PC-3 (cell line): ENCODE measurements around the gene IL4I1. TPM values are rescaled to one million over a fixed set of nuclear protein-coding genes. Genes with fewer than 3 reads are reported as not detected.

ENCODE experiments used
- ATAC-seq: fragments of 200-7000 bp; cut with Tn5 transposase; 2 replicates; pipeline ENCODE4 v1.9.1; 2020; ENCODE audit warnings: mild to moderate bottlenecking, moderate library complexity
- BruUV-seq: library from RNA; stranded (reverse); fragments of 400-500 nt; replicated peaks from 2 replicates; lab custom pipeline; 2021; lab: Mats Ljungman, UMichigan
- CTCF ChIA-PET: fragments of 300-600 bp; sonication (Branson Sonifier 250); formaldehyde crosslinking; loops from one replicate; lab custom pipeline; 2022; ENCODE audit warnings: antibody characterized with exemption; lab: Charles Lee
- POLR2A ChIA-PET: fragments of 300-600 bp; sonication (Branson Sonifier 250); formaldehyde crosslinking; loops from one replicate; lab custom pipeline; 2022; ENCODE audit warnings: antibody characterized with exemption; ENCODE audit not compliant: unreplicated experiment; lab: Charles Lee
- DNase-seq: peaks from one replicate; pipeline ENCODE4 v3.0.0-alpha.2; 2015
- H2AFZ ChIP-seq: fragments of 300-600 bp; sonication (generic); 2 replicates; pipeline ENCODE4 v1.6.0; 2016; ENCODE audit warnings: antibody characterized with exemption, low read length
- H3F3A ChIP-seq: fragments of 300-600 bp; sonication (generic); one replicate; pipeline ENCODE4 v1.6.0; 2017; ENCODE audit warnings: antibody characterized with exemption, low read length, control low read depth, mild to moderate bottlenecking; ENCODE audit not compliant: unreplicated experiment
- H3K27ac ChIP-seq: fragments of 300-600 bp; sonication (generic); 2 replicates; pipeline ENCODE4 v1.5.1; 2016; ENCODE audit warnings: mild to moderate bottlenecking, low read length
- H3K27me3 ChIP-seq: fragments of 300-600 bp; sonication (generic); 2 replicates; pipeline ENCODE4 v1.6.1; 2016; ENCODE audit warnings: low read length, mixed read lengths
- H3K36me3 ChIP-seq: fragments of 300-600 bp; sonication (generic); 2 replicates; pipeline ENCODE4 v1.6.1; 2016; ENCODE audit warnings: low read depth, mixed run types, low read length, mixed read lengths
- H3K4me1 ChIP-seq: fragments of 300-600 bp; sonication (generic); 2 replicates; pipeline ENCODE4 v1.5.1; 2016; ENCODE audit warnings: low read length; ENCODE audit not compliant: insufficient read depth
- H3K4me2 ChIP-seq: fragments of 300-600 bp; sonication (generic); 2 replicates; pipeline ENCODE4 v1.6.0; 2016; ENCODE audit warnings: low read length
- H3K4me3 ChIP-seq: fragments of 300-600 bp; sonication (generic); 2 replicates; pipeline ENCODE4 v1.5.1; 2016; ENCODE audit warnings: mild to moderate bottlenecking, low read length, mixed read lengths
- H3K79me2 ChIP-seq: fragments of 300-600 bp; sonication (generic); 2 replicates; pipeline ENCODE4 v1.6.1; 2017; ENCODE audit warnings: low read length, mixed read lengths
- H3K9ac ChIP-seq: fragments of 300-600 bp; sonication (generic); 2 replicates; pipeline ENCODE4 v1.6.0; 2016; ENCODE audit warnings: mild to moderate bottlenecking, low read length
- H3K9me2 ChIP-seq: fragments of 300-600 bp; sonication (generic); replicated peaks from 2 replicates; pipeline ENCODE4 v1.6.1; 2016; ENCODE audit warnings: mixed run types, low read length, mixed read lengths
- H3K9me3 ChIP-seq: fragments of 300-600 bp; sonication (generic); 2 replicates; pipeline ENCODE4 v1.6.1; 2016; ENCODE audit warnings: low read length, mixed read lengths
- H4K20me1 ChIP-seq: fragments of 300-600 bp; sonication (generic); 2 replicates; pipeline ENCODE4 v1.6.1; 2016; ENCODE audit warnings: low read length, mixed read lengths
- CTCF ChIP-seq: fragments of 300-600 bp; sonication (generic); conservative IDR thresholded peaks from 2 replicates; pipeline ENCODE4 v1.5.1; 2017; ENCODE audit warnings: antibody characterized with exemption, low read depth, mild to moderate bottlenecking, low read length
- EZH2 ChIP-seq: fragments of 300-600 bp; sonication (generic); IDR thresholded peaks from one replicate; pipeline ENCODE4 v1.6.1; 2017; ENCODE audit warnings: antibody characterized with exemption, mild to moderate bottlenecking, low read length; ENCODE audit not compliant: unreplicated experiment
- EZH2phosphoT487 ChIP-seq: fragments of 300-600 bp; sonication (generic); IDR thresholded peaks from 2 replicates; pipeline ENCODE4 v1.6.1; 2018; ENCODE audit warnings: mild to moderate bottlenecking, antibody characterized with exemption, low read length, borderline replicate concordance
- intact Hi-C: fragments of 100-400 bp; cut with micrococcal nuclease; formaldehyde crosslinking; loops from 2 replicates; pipeline ENCODE4 v1.9.0; 2023
- total RNA-seq: library from RNA; depleted of rRNA; stranded (reverse); fragments of >200 nt; gene quantifications from 2 replicates; pipeline ENCODE4 v1.2.3, GENCODE V29; 2014

Gene IL4I1
- total RNA-seq, 1 experiment from 2014 or later, result 2.2 TPM

GRCh38 chr19:49853852-49854377 lies 42.8 kb downstream of the IL4I1 start:
- Histone ChIP-seq H3K4me1 (peaks cover 24% of the 10 kb centered on the region), H3K4me2 (peak overlapping the region; percentile 96; the same call in 1 of the 2 replicates), H2AFZ (no peak overlapping the region), H3K9ac (no peak overlapping the region), H3K27me3 (no peaks in the 10 kb centered on the region), H3K27ac (no peak overlapping the region), H3K79me2 (peaks cover 41% of the 10 kb centered on the region), H3K9me3 (no peaks in the 10 kb centered on the region), H3K4me3 (no peak overlapping the region), H3F3A (peaks cover 5% of the 10 kb centered on the region), H3K9me2 (no peaks in the 10 kb centered on the region), H3K36me3 (peaks cover 20% of the 10 kb centered on the region; the same call in 1 of the 2 replicates), H4K20me1 (peaks cover 29% of the 10 kb centered on the region; the same call in 1 of the 2 replicates)
- POLR2A ChIA-PET, result no interaction called here
- no peak for TF ChIP-seq EZH2
- no peak for TF ChIP-seq EZH2phosphoT487
- TF ChIP-seq CTCF, result no peak
- DNase-seq (no peak), ATAC-seq (no peak)
- BruUV-seq, result no TSS peak
- CTCF ChIA-PET, result no interaction called here
- intact Hi-C loops, result loop anchor here (5.0 kb wide), 1 partner anchor 87 kb away; the partner anchor contains the start of gene AP2A1

- Histone ChIP-seq H3K27me3 (no peaks in the 10 kb centered on the region), H3K4me1 (peaks cover 37% of the 10 kb centered on the region), H3K27ac (no peak overlapping the region), H3K9ac (peak overlapping the region; percentile 30; the same call in 1 of the 2 replicates), H3K79me2 (peaks cover 41% of the 10 kb centered on the region), H2AFZ (no peak overlapping the region), H3F3A (no peaks in the 10 kb centered on the region), H3K9me2 (no peaks in the 10 kb centered on the region), H3K36me3 (peaks cover 11% of the 10 kb centered on the region; the same call in 1 of the 2 replicates), H3K9me3 (no peaks in the 10 kb centered on the region), H3K4me3 (peak overlapping the region; percentile 86), H4K20me1 (peaks cover 29% of the 10 kb centered on the region; the same call in 1 of the 2 replicates), H3K4me2 (peak overlapping the region; percentile 96)
- DNase-seq (no peak), ATAC-seq (no peak)
- TF ChIP-seq CTCF, result no peak
- no peak for TF ChIP-seq EZH2phosphoT487
- TF ChIP-seq EZH2, result no peak
- ChIA-PET POLR2A (no interaction called here), CTCF (no interaction called here)
- intact Hi-C loops, result loop anchor here (5.0 kb wide), 1 partner anchor 85 kb away; the partner anchor contains the start of gene AP2A1
- TSS peak; percentile 62 for BruUV-seq
Observed at GRCh38 chr19:49852631-49853126, 44.0 kb downstream of the IL4I1 start.
